Measurements from ENCODE around the gene NKG7. TPM values are rescaled to one million over a fixed set of nuclear protein-coding genes. Genes with fewer than 3 reads are reported as not detected.

Gene NKG7
- total RNA-seq, 1 experiment from 2014 or later, result not detected

DNA sequence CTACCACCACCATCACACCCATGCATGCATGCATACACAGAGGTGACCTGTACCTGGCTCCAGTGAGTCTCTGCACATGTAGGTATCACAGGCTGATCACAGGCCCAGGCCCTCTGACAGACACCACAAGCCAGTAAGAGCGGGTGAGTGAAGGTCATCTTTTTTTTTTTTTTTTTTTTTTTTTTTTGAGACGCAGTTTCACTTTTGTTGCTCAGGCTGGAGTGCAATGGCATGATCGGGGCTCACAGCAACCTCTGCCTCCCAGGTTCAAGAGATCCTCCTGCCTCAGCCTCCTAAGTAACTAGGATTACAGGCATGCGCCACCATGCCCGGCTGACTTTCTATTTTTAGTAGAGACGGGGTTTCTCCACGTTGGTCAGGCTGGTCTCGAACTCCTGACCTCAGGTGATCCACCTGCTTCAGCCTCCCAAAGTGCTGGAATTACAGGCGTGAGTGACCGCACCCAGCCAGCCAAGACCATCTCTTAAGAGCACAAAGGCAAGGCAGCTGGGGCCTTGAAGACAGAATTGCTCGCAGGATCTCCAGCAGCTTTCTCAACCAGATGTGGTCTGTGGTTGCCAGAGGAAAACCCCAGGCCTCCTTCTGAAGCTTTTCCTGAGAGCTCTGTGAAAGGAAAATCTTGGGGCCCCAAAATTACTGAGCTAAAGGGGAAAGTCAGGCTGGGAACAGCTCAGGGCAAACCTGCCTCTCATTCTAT lies 3.2 kb upstream of the NKG7 start:
- CTCF ChIA-PET, result no interaction called here
- no TSS peak for BruUV-seq (replicated peaks)
- TF ChIP-seq EZH2 (IDR thresholded peaks at IDR 0.05; ENCODE audit: low read depth), result no peak
- TF ChIP-seq, protein P1, sequence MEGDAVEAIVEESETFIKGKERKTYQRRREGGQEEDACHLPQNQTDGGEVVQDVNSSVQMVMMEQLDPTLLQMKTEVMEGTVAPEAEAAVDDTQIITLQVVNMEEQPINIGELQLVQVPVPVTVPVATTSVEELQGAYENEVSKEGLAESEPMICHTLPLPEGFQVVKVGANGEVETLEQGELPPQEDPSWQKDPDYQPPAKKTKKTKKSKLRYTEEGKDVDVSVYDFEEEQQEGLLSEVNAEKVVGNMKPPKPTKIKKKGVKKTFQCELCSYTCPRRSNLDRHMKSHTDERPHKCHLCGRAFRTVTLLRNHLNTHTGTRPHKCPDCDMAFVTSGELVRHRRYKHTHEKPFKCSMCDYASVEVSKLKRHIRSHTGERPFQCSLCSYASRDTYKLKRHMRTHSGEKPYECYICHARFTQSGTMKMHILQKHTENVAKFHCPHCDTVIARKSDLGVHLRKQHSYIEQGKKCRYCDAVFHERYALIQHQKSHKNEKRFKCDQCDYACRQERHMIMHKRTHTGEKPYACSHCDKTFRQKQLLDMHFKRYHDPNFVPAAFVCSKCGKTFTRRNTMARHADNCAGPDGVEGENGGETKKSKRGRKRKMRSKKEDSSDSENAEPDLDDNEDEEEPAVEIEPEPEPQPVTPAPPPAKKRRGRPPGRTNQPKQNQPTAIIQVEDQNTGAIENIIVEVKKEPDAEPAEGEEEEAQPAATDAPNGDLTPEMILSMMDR (conservative IDR thresholded peaks at IDR 0.05), result no peak
- no peaks in the 10 kb centered on the region for H3K9me3 ChIP-seq (ENCODE audit: insufficient read depth, low read depth)
- POLR2A ChIA-PET (ENCODE audit: unreplicated experiment), result no interaction called here
- no peaks in the 10 kb centered on the region for H3K79me2 ChIP-seq (ENCODE audit: low read depth)
- no peak overlapping the region for H3K4me2 ChIP-seq
- no peak overlapping the region for H2AFZ ChIP-seq
- DNase-seq, result no peak
- no peaks in the 10 kb centered on the region for H3K9me2 ChIP-seq (ENCODE audit: insufficient read depth)
- no peaks in the 10 kb centered on the region for H4K20me1 ChIP-seq (ENCODE audit: insufficient read depth)
- H3K4me3 ChIP-seq, result no peak overlapping the region
- H3K27ac ChIP-seq, result no peak overlapping the region
- H3F3A ChIP-seq (ENCODE audit: insufficient read depth, low read depth), result no peaks in the 10 kb centered on the region
- H3K27me3 ChIP-seq (ENCODE audit: insufficient read depth, low read depth), result peaks cover 35% of the 10 kb centered on the region
- H3K4me1 ChIP-seq (replicated peaks; ENCODE audit: insufficient read depth), result no peaks in the 10 kb centered on the region
- H3K36me3 ChIP-seq (ENCODE audit: low read depth), result no peaks in the 10 kb centered on the region
- intact Hi-C loops (cut with micrococcal nuclease; ENCODE audit: unreplicated experiment), result no loop called here

DNA sequence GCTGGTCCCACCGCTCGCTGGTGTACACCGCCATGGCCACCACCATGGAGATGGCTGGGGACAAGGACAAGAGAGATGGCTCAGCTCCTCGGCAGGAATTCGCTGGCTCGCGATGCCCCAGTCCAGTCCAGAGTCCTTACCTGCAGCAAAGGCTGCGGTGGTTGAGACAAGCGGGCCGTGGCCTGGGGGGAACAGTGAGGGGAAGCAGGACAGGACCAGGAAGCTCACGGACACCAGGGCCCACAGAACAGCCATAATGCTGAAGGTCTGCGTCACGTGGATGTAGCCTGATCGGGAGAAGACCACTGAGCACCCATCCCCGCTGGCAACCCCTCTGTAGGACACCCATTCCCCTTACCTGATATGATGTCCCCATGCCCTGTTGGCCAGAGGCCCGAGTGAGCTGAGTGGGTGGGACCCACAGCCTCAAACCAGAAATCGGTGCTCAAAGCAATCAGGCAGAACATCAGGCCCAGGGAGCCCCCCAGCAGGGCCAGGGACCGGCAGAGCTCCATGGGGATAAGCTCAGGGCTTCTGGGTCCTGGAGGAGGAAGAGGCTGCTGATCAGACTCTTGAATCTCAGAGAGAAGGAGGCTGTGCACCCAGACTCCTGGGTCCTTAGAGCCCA lies 319 bp downstream of the NKG7 start:
- ChIA-PET CTCF (no interaction called here), POLR2A (ENCODE audit: unreplicated experiment) (interaction anchor here (0.6 kb wide), 1 partner anchor 902 kb away, joined by 3 read pairs; no protein-coding TSS in a partner anchor)
- no peak overlapping the region for H3K27ac ChIP-seq
- H2AFZ ChIP-seq, result no peak overlapping the region
- intact Hi-C loops (cut with micrococcal nuclease; ENCODE audit: unreplicated experiment), result no loop called here
- H4K20me1 ChIP-seq (ENCODE audit: insufficient read depth), result no peaks in the 10 kb centered on the region
- TF ChIP-seq, protein P1 (conservative IDR thresholded peaks at IDR 0.05), result no peak
- no peak for TF ChIP-seq EZH2 (IDR thresholded peaks at IDR 0.05; ENCODE audit: low read depth)
- H3K4me3 ChIP-seq, result no peak overlapping the region
- H3K36me3 ChIP-seq (ENCODE audit: low read depth), result no peaks in the 10 kb centered on the region
- no peak overlapping the region for H3K4me2 ChIP-seq
- peaks cover 5% of the 10 kb centered on the region; the same call in 1 of the 2 replicates for H3K4me1 ChIP-seq (replicated peaks; ENCODE audit: insufficient read depth)
- H3K9me2 ChIP-seq (ENCODE audit: insufficient read depth), result no peaks in the 10 kb centered on the region
- no TSS peak for BruUV-seq (replicated peaks)
- H3K79me2 ChIP-seq (ENCODE audit: low read depth), result no peaks in the 10 kb centered on the region
- peaks cover 39% of the 10 kb centered on the region for H3K27me3 ChIP-seq (ENCODE audit: insufficient read depth, low read depth)
- no peaks in the 10 kb centered on the region for H3F3A ChIP-seq (ENCODE audit: insufficient read depth, low read depth)
- H3K9me3 ChIP-seq (ENCODE audit: insufficient read depth, low read depth), result no peaks in the 10 kb centered on the region
- no peak for DNase-seq

DNA sequence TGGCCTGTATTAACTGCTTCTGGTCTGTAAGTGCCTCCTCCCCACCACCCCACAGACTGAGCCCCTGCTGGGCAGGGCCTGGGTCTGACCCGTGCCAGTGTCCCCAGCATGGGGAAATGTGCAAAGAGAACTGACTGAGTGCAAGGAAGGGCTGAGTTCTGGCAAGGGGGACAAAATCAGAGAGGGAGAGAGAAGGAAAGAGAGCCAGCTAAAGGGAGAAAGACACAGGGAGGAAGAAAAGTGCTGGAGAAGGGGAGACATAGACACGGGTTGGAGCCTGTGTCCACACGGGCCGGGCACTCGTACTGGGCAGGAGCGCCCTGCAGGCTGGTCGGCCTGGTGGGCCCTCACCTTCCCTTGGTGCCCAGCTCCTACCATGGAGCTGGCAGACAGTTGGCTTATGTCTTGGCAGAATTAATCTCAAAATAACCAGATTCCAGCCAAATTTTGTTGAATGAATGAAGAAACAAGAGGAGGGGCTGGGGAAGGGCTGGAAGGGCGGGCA lies 1.2 kb downstream of the NKG7 start:
- Histone ChIP-seq H2AFZ (no peak overlapping the region), H3K27me3 (ENCODE audit: insufficient read depth, low read depth) (peaks cover 39% of the 10 kb centered on the region), H3K4me1 (replicated peaks; ENCODE audit: insufficient read depth) (peaks cover 5% of the 10 kb centered on the region; the same call in 1 of the 2 replicates), H3F3A (ENCODE audit: insufficient read depth, low read depth) (peaks cover 6% of the 10 kb centered on the region), H3K9me2 (ENCODE audit: insufficient read depth) (no peaks in the 10 kb centered on the region), H3K9me3 (ENCODE audit: insufficient read depth, low read depth) (no peaks in the 10 kb centered on the region), H3K4me2 (no peak overlapping the region), H3K27ac (no peak overlapping the region), H4K20me1 (ENCODE audit: insufficient read depth) (no peaks in the 10 kb centered on the region), H3K79me2 (ENCODE audit: low read depth) (no peaks in the 10 kb centered on the region), H3K36me3 (ENCODE audit: low read depth) (no peaks in the 10 kb centered on the region), H3K4me3 (no peak overlapping the region)
- no peak for TF ChIP-seq EZH2 (IDR thresholded peaks at IDR 0.05; ENCODE audit: low read depth)
- TF ChIP-seq, protein P1 (conservative IDR thresholded peaks at IDR 0.05), result no peak
- intact Hi-C loops (cut with micrococcal nuclease; ENCODE audit: unreplicated experiment), result no loop called here
- no TSS peak for BruUV-seq (replicated peaks)
- ChIA-PET POLR2A (ENCODE audit: unreplicated experiment) (no interaction called here), CTCF (no interaction called here)
- DNase-seq, result no peak
